PFSK-1 (cell line): ENCODE measurements around the gene GNG7.

Source experiments
- FOXP2 ChIP-seq: optimal IDR thresholded peaks from 2 replicates; pipeline ENCODE3; 2011; ENCODE audit warnings: borderline replicate concordance, control low read depth, inconsistent platforms; ENCODE audit not compliant: insufficient read depth; ENCODE audit errors: extremely low read length, extremely low read depth
- POLR2AphosphoS5 ChIP-seq: IDR thresholded peaks from 2 replicates; pipeline ENCODE4 v1.6.1; 2012; ENCODE audit warnings: low read depth, mild to moderate bottlenecking, control low read depth, low read length, moderate library complexity
- SIN3A ChIP-seq: IDR thresholded peaks from 2 replicates; pipeline ENCODE4 v1.6.1; 2012; ENCODE audit warnings: mild to moderate bottlenecking, low read length, moderate library complexity, borderline replicate concordance; ENCODE audit not compliant: insufficient read depth
- TAF1 ChIP-seq: IDR thresholded peaks from 2 replicates; pipeline ENCODE4 v1.6.1; 2012; ENCODE audit warnings: low read length, control low read depth, borderline replicate concordance; ENCODE audit not compliant: insufficient read depth
- TF ChIP-seq, protein P1 (sequence below), 2 experiments: IDR thresholded peaks; 2 replicates each; pipeline versions ENCODE4 v1.6.1 to v1.8.0; 2011 to 2012; ENCODE audit warnings: low read depth in 2 of 2, low read length in 2 of 2, control low read depth in 1 of 2, inconsistent platforms in 1 of 2, mild to moderate bottlenecking in 1 of 2, moderate library complexity in 1 of 2; ENCODE audit not compliant: insufficient read depth in 1 of 2

The GNG7 gene

DNA sequence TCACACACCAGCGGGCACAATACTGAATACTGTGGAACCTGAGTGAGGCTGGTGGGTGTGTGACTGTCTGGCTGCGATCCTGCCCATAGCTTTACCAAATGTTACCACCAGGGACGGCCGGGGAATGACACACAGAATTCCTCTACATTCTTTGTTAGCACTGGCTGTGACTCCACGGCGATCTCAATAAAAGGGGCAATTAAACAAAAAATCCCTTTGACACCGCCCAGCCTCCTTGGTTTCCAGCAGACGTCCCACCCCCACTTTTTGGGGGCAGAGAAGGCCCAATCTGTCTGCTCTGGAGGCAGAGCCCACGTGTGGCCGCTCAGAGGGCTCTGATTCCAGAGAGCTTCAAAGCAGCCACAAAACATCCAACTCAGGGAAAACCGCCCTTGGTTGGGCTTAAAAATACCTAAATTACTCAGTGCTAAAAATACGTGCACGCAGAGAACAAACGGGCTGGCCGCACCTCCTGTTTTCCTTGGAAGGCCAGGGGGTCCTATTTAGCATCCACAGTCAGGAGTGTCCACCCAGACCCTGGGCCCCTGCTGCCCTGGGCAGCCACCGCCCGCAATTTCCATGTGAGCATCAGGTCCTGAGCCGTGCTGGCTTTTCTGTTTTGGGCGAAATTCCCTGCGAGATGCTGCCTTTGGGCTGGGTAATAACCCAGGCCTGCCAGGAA is 178.7 kb downstream of the GNG7 start:
- TF ChIP-seq FOXP2 (no peak), SIN3A (no peak), TAF1 (no peak), POLR2AphosphoS5 (no peak)
- TF ChIP-seq, protein P1, sequence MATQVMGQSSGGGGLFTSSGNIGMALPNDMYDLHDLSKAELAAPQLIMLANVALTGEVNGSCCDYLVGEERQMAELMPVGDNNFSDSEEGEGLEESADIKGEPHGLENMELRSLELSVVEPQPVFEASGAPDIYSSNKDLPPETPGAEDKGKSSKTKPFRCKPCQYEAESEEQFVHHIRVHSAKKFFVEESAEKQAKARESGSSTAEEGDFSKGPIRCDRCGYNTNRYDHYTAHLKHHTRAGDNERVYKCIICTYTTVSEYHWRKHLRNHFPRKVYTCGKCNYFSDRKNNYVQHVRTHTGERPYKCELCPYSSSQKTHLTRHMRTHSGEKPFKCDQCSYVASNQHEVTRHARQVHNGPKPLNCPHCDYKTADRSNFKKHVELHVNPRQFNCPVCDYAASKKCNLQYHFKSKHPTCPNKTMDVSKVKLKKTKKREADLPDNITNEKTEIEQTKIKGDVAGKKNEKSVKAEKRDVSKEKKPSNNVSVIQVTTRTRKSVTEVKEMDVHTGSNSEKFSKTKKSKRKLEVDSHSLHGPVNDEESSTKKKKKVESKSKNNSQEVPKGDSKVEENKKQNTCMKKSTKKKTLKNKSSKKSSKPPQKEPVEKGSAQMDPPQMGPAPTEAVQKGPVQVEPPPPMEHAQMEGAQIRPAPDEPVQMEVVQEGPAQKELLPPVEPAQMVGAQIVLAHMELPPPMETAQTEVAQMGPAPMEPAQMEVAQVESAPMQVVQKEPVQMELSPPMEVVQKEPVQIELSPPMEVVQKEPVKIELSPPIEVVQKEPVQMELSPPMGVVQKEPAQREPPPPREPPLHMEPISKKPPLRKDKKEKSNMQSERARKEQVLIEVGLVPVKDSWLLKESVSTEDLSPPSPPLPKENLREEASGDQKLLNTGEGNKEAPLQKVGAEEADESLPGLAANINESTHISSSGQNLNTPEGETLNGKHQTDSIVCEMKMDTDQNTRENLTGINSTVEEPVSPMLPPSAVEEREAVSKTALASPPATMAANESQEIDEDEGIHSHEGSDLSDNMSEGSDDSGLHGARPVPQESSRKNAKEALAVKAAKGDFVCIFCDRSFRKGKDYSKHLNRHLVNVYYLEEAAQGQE (IDR thresholded peaks at IDR 0.05; ENCODE audit: insufficient read depth in 1 of 2, low read depth in 2 of 2, low read length in 2 of 2) = no peak

DNA sequence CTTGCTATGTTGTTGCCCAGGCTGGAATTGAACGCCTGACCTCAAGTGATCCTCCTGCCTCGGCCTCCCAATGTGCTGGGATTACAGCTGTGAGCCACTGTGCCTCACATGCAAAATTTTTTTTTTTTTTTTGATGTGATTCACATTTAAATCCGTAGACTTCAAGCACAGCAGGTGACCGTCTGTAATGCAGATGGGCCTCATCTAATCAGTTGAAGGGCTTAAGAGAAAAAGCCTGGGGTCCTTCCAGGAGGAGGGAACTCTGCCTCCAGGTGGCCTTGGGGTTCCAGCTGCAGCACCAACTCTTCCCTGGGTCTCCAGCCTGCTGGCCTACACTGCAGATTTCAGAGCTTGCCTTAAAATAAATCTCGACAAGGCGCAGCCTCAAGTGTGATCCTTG is 183.0 kb downstream of the GNG7 start:
- TF ChIP-seq POLR2AphosphoS5 (no peak), SIN3A (no peak), FOXP2 (no peak), TAF1 (no peak)
- TF ChIP-seq, protein P1 (IDR thresholded peaks at IDR 0.05; ENCODE audit: insufficient read depth in 1 of 2, low read depth in 2 of 2, low read length in 2 of 2) = no peak

DNA sequence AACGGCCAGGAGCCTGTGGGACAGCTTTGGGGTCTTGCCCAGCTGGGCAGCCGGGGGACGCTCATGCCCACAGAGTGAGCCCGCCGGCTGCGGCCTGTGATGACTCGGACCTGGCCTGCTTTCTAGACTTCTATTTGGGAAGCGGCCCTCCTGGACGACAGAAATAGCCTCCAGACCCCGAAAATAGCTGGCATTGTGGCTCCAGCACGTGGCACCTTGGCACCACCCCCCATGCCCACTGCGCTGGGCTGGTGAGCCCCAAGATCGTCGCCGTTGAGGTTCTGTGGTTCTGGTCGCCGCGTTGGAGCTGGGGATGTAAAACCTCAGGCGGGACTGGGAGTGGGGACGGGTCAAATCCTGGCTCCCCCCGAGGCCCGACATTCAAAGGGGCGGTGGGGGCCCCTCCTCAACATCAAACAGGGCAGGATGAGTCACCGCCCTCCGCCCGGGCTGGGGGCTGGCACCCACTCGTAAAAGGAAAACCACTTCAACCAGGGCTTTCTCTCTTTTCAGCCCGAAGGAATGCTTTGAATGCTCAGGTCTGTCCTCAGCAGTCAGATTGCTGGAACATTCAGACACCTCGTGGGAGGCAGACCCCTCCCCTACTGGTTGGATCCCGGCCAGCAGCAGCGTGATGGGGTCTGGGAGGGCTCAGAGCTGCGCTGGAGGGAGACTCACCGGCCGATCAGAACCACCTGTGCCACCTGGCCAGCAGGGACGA is 184.5 kb downstream of the GNG7 start:
- TF ChIP-seq TAF1 (no peak), FOXP2 (no peak), POLR2AphosphoS5 (no peak), SIN3A (no peak)
- TF ChIP-seq, protein P1 (IDR thresholded peaks at IDR 0.05; ENCODE audit: insufficient read depth in 1 of 2, low read depth in 2 of 2, low read length in 2 of 2) = no peak

DNA sequence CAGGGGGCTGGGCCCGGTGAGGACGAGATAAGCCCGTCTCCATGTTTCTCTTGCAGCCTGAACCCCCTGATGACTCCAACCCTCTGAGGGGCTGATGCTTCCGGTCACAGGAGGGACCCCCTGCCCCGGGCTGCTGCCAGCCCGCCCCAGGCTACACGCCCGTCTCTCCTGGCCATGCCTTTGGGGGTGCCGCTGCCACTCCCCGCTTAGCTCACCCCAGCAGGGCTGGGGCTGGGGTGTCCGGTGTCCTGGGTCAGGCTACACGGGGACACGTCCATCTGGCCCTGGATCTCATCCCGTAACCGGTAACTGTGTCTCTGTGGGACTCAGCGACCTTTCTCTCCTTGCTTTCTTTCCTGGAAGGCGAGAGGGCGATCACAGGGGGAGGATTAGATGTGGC is 185.8 kb downstream of the GNG7 start:
- TF ChIP-seq, protein P1 (IDR thresholded peaks at IDR 0.05; ENCODE audit: insufficient read depth in 1 of 2, low read depth in 2 of 2, low read length in 2 of 2) = no peak
- TF ChIP-seq SIN3A (no peak), POLR2AphosphoS5 (no peak), TAF1 (no peak), FOXP2 (no peak)
